Lung (tissue), 12 donors: ENCODE data around the gene CCDC3. TPM values are rescaled to one million over a fixed set of nuclear protein-coding genes. Genes with fewer than 3 reads are reported as not detected.

ENCODE experiments used
- ATAC-seq: fragments of 200-7000 bp; cut with Tn5 transposase; one replicate; pipeline ENCODE4 v1.9.1; 2020; ENCODE audit warnings: moderate number of reproducible peaks; ENCODE audit not compliant: insufficient read depth, low FRiP score
- DNase-seq, 3 donors: peaks; one replicate each; pipeline ENCODE4 v3.0.0-alpha.2; 2013 to 2017
- H3K27ac ChIP-seq, 2 donors: one replicate each; pipeline ENCODE4 v1.5.1; 2013; ENCODE audit warnings: mild to moderate bottlenecking in 2 of 2, moderate library complexity in 2 of 2, control low read depth in 1 of 2, inconsistent platforms in 1 of 2, low read depth in 1 of 2, low read length in 1 of 2
- H3K27me3 ChIP-seq, 3 donors: one replicate each; pipeline ENCODE4 v1.5.1; 2013; ENCODE audit warnings: low read length in 2 of 3; ENCODE audit not compliant: control insufficient read depth in 3 of 3, insufficient read depth in 3 of 3
- H3K36me3 ChIP-seq, 4 donors: one replicate each; pipeline ENCODE4 v1.5.1; 2013; ENCODE audit warnings: low read length in 4 of 4, mild to moderate bottlenecking in 1 of 4, moderate library complexity in 1 of 4; ENCODE audit not compliant: control insufficient read depth in 4 of 4, insufficient read depth in 4 of 4
- H3K4me1 ChIP-seq, 5 donors: one replicate each; pipeline ENCODE4 v1.5.1; 2013; ENCODE audit warnings: low read length in 5 of 5, mild to moderate bottlenecking in 2 of 5, moderate library complexity in 1 of 5; ENCODE audit not compliant: control insufficient read depth in 5 of 5, insufficient read depth in 5 of 5
- H3K4me3 ChIP-seq: one replicate; pipeline ENCODE4 v1.5.1; 2013; ENCODE audit warnings: mild to moderate bottlenecking, control low read depth, moderate library complexity
- H3K9ac ChIP-seq, 2 donors: one replicate each; pipeline ENCODE4 v1.5.1; 2013; ENCODE audit warnings: low read length in 2 of 2, control low read depth in 1 of 2; ENCODE audit not compliant: insufficient read depth in 1 of 2
- H3K9me3 ChIP-seq, 4 donors: one replicate each; pipeline ENCODE4 v1.5.1; 2013; ENCODE audit warnings: low read length in 3 of 4, mild to moderate bottlenecking in 1 of 4, moderate library complexity in 1 of 4; ENCODE audit not compliant: control insufficient read depth in 4 of 4, insufficient read depth in 3 of 4
- CTCF ChIP-seq: IDR thresholded peaks from 2 replicates; pipeline ENCODE4 v1.5.1; 2012; ENCODE audit warnings: mild to moderate bottlenecking; ENCODE audit errors: control extremely low read depth, extremely low read depth
- WGBS, 2 donors: extraction: QIAGEN DNeasy Blood & Tissue Kit; methylation state at CpG; one replicate each; pipeline ENCODE4 v1.1.7; 2013; 5-methylcytosine and 5-hydroxymethylcytosine counted together
- polyA plus RNA-seq, 2 donors: library from polyadenylated mRNA; stranded (reverse); fragments of 200-250 nt; gene quantifications; one replicate each; pipeline ENCODE4 v1.2.1, GENCODE V29; 2013
- total RNA-seq, 2 donors: library from RNA; depleted of rRNA in 1 of 2; stranded (reverse); fragments of >200 nt in 1 of 2; gene quantifications; one replicate each; pipeline ENCODE4 v1.2.1, GENCODE V29; 2014 to 2021
- donor health status: control.
- donor health status: control.
- donor health status: Bipolar disorder and iron deficiency.
- donor health status: healthy.
- donor health status: DM: yes; HTN: yes; CAD: no.

The CCDC3 gene
- total and polyA plus RNA-seq, 4 donors = 4.1 to 21.5 (median 11.0) TPM

GRCh38 chr10:13019280-13019679 is 17.8 kb upstream of the CCDC3 start:
- Histone ChIP-seq H3K9ac (no peak overlapping the region), H3K4me1 (peaks cover 0 to 9% (median 0%) of the 10 kb centered on the region in 5 donors), H3K27ac (no peak overlapping the region), H3K36me3 (no peaks in the 10 kb centered on the region), H3K27me3 (no peaks in the 10 kb centered on the region), H3K4me3 (no peak overlapping the region), H3K9me3 (peaks cover 0 to 9% (median 6%) of the 10 kb centered on the region in 4 donors)
- TF ChIP-seq CTCF = no peak
- WGBS, 2 donors = 71 to 80% methylated on average over 8 of the region's 8 CpGs
- ATAC-seq (no peak), DNase-seq (no peak)

GRCh38 chr10:13018171-13018570 is 16.7 kb upstream of the CCDC3 start:
- peaks cover 0 to 1% (median under 1%) of the 10 kb centered on the region in 4 donors for H3K9me3 ChIP-seq
- DNase-seq = no peak
- no peak overlapping the region for H3K4me3 ChIP-seq

GRCh38 chr10:13016886-13017285 is 15.4 kb upstream of the CCDC3 start:
- Histone ChIP-seq H3K9ac (no peak overlapping the region), H3K27ac (no peak overlapping the region), H3K4me1 (peaks cover 0 to 9% (median 0%) of the 10 kb centered on the region in 5 donors), H3K27me3 (no peaks in the 10 kb centered on the region), H3K9me3 (no peaks in the 10 kb centered on the region), H3K4me3 (no peak overlapping the region), H3K36me3 (no peaks in the 10 kb centered on the region)
- ATAC-seq (no peak), DNase-seq (no peak)
- 91 to 92% methylated on average over 10 of the region's 10 CpGs for WGBS, 2 donors
- TF ChIP-seq CTCF = no peak

More at GRCh38 chr10:13018171-13018570, 16.7 kb upstream of the CCDC3 start:
- Histone ChIP-seq H3K9ac (no peak overlapping the region), H3K4me1 (peaks cover 0 to 9% (median 0%) of the 10 kb centered on the region in 5 donors), H3K27ac (no peak overlapping the region), H3K27me3 (no peaks in the 10 kb centered on the region), H3K36me3 (no peaks in the 10 kb centered on the region)
- TF ChIP-seq CTCF = no peak
- 62 to 82% methylated on average over 3 of the region's 3 CpGs for WGBS, 2 donors
- no peak for ATAC-seq

GRCh38 chr10:13016426-13016825 is 14.9 kb upstream of the CCDC3 start:
- ATAC-seq (no peak), DNase-seq (peak; percentile 40 to 46 (median 41))
- Histone ChIP-seq H3K36me3 (no peaks in the 10 kb centered on the region), H3K27ac (no peak overlapping the region), H3K4me1 (peaks cover 0 to 9% (median 0%) of the 10 kb centered on the region in 5 donors), H3K4me3 (no peak overlapping the region), H3K27me3 (no peaks in the 10 kb centered on the region), H3K9me3 (no peaks in the 10 kb centered on the region), H3K9ac (no peak overlapping the region)
- WGBS, 2 donors = 24 to 31% methylated on average over 5 of the region's 5 CpGs
- TF ChIP-seq CTCF = no peak
